ENCODE measurements around the gene SLC13A4.
"Not testable (repeated sequence)": the region's sequence is repeated elsewhere in the genome, so short reads cannot be mapped to it uniquely, and the experiment has no call there.

Gene SLC13A4

GRCh38 chr7:135661311-135662122 is 66.5 kb downstream of the SLC13A4 start:
- DNase-seq = no peak

DNA sequence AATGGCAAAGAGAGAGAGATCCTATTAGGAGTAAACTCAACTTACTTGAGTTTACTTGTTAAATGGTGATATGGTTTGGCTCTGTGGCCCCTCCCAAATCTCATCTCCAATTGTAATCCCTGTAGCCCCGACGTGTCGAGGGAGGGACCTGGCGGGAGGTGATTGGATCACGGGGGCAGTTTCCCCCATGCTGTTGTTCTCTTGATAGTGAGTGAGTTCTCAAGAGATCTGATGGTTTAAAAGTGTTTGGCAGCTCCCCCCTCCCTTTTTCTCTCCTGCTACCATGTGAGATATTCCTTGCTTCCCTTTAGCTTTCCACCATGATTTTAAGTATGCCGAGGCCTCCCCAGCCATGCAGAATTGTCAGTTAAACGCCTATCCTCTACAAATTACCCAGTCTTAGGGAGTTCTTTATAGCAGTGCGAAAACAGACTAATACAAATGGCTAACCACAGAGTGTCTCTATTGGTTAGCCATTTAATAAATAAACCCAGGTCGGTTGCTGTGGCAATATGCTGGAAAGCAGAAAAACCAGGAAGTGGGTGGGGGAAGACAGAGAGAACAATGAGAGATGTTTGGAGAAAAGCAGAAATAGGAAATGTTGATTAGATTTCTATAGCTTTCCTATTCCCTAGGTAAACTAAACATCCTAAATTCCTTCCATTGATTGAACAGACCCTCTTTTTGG is 68.7 kb downstream of the SLC13A4 start:
- DNase-seq = no peak

DNA sequence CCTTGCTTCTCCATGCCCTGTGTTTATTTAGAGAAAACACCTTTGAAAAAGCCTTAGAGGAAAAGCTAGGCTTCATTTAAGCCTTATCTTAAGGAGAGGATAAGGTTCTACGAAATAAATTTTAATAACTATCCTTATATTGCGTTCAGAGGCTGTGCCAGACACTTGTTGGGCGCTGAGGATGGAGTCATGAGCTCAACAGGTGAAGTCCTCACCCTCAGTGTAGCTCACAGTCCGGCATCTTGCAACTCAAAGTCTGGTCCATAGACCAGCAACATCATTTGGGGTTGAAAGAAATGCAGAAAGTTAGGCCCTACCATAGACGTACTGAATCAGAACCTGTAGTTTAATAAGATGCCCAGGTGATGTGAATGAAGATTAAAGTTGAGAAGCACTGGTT is 69.4 kb downstream of the SLC13A4 start:
- DNase-seq = no peak

- DNase-seq = no peak
Observed at GRCh38 chr7:135653340-135654080, 74.5 kb downstream of the SLC13A4 start.

DNA sequence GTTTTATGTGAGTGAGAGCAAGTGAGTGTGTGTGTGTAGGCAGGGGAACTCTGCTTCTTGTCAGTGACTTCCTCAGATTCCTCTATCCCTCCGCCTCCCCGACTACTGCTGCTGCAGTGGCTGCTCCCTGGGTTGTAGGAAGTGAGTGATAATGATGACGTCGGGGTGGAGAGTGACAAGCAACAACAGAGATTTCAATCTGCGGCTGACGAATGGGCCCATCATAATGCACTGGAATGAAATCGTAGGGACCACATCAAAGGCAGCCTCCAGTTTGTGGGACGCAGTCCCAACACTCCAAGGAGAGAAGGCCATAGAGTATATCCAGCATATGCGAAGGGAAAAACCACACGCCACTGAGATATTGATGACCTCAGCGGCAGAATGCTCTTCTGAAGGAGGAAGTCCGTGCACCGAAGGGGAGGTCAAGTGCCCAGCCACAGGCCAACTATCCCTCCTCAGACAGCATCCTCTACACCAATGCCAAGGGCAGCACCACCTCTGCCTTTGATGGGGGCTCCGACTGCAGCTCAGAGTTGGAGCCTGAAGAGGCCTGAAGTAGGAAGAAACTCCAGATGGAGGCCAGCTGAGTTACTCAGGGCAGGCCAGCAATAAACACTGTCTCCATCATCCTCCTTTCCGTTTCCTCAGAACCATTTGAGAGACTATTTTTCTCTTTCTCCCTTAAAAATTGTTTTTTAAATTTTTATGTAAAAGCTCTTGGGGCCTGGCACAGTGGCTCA is 77.0 kb downstream of the SLC13A4 start:
- no peak for DNase-seq

- DNase-seq = no peak
Observed at GRCh38 chr7:135648235-135648634, 79.8 kb downstream of the SLC13A4 start.

- no peak for DNase-seq
Observed at GRCh38 chr7:135647755-135648154, 80.2 kb downstream of the SLC13A4 start.

- no peak for DNase-seq
Observed at GRCh38 chr7:135645296-135645904, 82.6 kb downstream of the SLC13A4 start.

- DNase-seq = no peak
Observed at GRCh38 chr7:135644729-135645128, 83.3 kb downstream of the SLC13A4 start.

GRCh38 chr7:135644154-135644553 is 83.8 kb downstream of the SLC13A4 start:
- no peak for DNase-seq

- DNase-seq = not testable (repeated sequence)
Observed at GRCh38 chr7:135639690-135640089, 88.3 kb downstream of the SLC13A4 start.

- DNase-seq = no peak
Observed at GRCh38 chr7:135634191-135634878, 93.7 kb downstream of the SLC13A4 start.

Measured in stimulated activated CD4-positive, alpha-beta T cell treated with anti-CD3 and anti-CD28 coated beads, Interleukin-2, amount 100 ng/mL, for 24 hours (primary cell).